GM21717 (cell line): ENCODE measurements around the gene MYMK.

Experiments used
- ATAC-seq: cut with Tn5 transposase; IDR thresholded peaks from one replicate; pipeline ENCODE4 v1.9.1; 2021; ENCODE audit warnings: mild to moderate bottlenecking, moderate library complexity; ENCODE audit not compliant: unreplicated experiment

Gene MYMK

GRCh38 chr9:133536080-133536479, 11.3 kb upstream of the MYMK start:
- ATAC-seq = no peak

GRCh38 chr9:133535306-133535877, 10.6 kb upstream of the MYMK start:
- ATAC-seq = no peak

- ATAC-seq = no peak
These were observed 9.9 kb upstream of the MYMK start, which contains the start of gene ADAMTSL2 for GRCh38 chr9:133534346-133535291. TSS of gene ADAMTSL2 (plus strand) at chr9:133534704. CDS start at chr9:133536713, 2,009 bp downstream.

DNA sequence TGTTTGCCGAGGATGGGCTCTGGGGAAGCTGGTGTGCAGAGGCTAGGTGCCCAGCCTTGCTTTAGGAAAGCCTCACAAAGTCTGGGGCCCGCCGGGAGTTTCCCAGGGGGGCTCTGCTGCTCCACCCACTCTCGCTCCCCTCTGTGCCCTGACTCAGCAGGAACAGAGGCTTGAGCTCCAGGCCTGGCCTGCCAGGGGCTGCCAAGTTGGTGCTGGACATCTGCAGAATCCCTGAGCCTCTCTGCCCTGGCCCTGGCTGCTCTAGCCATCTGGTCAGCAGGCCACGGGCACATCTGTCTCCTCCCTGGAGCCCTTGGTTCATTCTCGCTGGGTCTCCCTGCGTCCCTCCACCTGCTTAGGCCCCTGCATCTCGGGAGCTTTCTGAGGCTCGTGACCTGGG, 9.1 kb upstream of the MYMK start:
- no peak for ATAC-seq

DNA sequence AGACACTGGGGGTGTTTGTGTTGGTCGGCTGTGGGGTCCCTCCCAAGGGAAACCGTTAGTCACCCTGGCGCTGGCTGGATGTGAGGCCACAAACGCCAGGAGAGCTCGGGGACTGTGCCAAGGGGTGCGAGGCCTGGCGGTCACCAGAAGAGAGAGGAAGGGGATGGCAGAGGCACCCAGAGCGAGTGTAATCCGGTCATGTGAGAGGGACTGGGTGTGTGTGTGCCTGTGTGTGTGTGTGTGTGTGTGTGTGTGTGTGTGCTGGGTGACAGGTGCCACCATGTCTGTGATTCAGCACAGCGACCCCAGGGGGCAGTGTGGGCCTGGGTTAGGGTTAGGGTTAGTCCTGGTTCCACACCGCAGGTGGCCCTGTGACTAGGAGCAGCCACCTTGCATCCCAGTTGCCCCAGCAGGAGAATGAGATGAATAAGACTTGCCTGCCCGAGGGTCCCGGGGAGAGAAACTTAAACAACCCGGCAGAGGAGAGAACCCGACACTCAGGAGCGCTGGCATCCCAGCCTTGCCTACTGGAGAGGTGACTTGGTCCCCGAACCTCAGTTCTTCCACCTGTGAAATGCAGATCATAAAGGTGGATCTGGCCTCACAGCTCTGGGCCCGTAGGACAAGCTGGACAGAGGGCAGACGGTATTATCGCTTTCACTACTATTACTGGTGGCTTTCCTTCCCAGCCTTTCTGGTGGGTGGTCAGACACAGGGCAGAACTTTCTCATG, 8.3 kb upstream of the MYMK start:
- no peak for ATAC-seq

- no peak for ATAC-seq
These were observed 6.5 kb upstream of the MYMK start for GRCh38 chr9:133531293-133531692.

DNA sequence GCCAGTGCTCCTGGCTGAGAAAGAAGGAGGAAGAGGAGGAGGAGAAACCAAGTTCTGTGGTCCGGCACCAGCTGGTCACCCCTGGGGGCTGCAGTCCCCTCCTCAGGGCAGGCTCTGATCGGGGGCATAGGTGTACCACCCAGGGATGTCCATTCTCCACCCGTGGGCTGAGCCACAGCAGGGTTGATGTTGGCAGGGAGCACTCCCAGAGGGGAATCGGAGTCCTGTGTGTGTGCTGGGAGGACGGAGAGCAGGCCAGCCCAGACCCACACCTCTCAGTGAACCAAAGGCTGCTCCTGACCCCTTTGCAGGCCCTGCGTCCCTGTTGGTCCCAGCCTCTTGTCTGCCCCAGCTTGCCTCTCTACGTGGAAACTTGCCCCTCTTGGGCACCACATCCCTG, 5.1 kb upstream of the MYMK start:
- ATAC-seq = no peak

DNA sequence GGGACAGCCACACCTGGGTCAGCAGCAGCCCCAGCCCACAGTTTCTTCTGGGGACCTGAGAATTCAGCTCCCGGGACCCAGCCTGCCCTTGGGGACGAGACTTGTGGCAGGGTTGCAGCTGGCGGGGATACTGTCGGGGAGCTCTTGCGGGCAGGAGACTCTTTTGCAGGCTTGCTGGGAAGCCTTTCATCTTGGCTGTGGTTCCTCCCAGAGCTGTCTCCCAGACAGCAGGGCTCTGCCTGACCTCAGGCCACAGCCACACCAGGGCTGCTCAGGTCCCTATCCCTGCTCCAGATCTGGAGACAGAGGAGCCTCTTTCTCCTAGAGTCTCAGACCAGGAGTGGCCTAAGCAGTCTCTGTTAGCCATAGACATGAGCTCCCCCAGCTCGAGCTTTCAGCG, 4.7 kb upstream of the MYMK start:
- ATAC-seq = no peak

DNA sequence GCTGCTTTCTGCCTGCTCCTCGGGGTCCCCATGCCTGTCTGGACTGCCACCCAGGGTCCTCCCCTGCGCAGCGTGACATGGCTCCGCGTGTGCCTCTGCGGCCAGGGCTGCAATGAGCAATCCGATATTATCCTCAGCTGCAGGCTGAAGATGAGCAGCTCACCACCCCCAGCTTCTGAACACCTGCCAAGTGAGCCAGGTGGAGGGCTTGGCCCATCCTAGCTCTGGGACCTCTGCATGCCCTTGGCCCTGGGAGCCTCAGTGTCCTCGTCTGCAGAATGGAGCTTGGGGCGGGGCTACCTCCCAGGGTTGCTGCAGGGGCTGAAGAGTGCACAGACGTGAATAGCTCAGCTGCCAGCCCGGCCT, 4.1 kb upstream of the MYMK start:
- ATAC-seq = no peak

GRCh38 chr9:133528001-133528875, 3.5 kb upstream of the MYMK start:
- no peak for ATAC-seq

- ATAC-seq = no peak
These were observed 2.7 kb upstream of the MYMK start for GRCh38 chr9:133527444-133527920.

DNA sequence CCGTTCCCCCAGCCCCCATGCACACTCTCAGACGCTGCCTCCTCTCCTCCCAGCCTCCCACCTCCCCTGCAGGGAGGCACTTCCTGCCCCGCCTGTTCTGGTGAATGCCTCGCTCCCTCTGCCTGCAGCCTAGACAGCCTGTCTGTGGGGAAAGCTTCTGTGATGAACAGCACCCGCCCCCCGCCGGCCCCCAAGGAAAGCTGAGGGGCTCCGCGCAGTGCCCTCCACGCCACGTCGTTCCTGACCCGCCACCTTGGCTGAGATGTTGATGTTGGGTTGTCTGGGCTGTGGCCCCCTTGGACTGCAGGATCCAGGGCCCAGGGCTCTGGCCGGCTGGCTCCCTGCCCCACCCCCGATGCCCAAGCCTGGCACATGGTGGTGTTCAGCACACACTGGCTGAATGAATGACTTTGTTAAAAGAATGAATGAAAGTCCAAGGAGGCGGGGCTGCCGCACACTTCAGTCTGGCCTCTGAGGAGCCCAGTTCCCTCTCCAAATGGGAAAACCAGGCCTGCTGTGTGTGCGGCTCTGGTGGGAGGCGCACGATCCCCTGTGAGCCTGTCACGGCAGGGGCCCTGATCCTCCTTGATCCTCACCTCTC, 2.1 kb upstream of the MYMK start:
- ATAC-seq = no peak

DNA sequence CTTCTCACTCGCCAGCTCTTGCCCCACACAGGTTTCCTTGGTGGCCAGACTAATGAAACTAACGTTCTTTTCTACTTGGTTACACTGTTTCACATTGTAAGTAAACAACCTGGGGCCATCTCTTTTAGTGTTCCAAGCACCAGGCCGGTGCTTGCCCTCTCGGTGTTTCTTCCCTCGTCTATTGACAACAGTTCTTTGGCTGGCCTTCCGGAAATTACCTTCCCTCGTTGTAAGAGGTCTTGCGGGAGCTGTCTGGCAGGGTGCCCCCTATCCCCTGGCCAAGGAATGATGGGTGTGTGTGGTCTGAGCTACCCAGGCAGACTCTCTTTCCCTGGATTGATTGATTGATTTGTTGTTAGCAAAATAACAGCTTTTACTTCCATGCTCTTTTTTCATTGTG, 918 bp upstream of the MYMK start:
- ATAC-seq = no peak

GRCh38 chr9:133524146-133524545, 613 bp downstream of the MYMK start:
- ATAC-seq = no peak

- no peak for ATAC-seq
These were observed 1.7 kb downstream of the MYMK start for GRCh38 chr9:133523106-133523505.

DNA sequence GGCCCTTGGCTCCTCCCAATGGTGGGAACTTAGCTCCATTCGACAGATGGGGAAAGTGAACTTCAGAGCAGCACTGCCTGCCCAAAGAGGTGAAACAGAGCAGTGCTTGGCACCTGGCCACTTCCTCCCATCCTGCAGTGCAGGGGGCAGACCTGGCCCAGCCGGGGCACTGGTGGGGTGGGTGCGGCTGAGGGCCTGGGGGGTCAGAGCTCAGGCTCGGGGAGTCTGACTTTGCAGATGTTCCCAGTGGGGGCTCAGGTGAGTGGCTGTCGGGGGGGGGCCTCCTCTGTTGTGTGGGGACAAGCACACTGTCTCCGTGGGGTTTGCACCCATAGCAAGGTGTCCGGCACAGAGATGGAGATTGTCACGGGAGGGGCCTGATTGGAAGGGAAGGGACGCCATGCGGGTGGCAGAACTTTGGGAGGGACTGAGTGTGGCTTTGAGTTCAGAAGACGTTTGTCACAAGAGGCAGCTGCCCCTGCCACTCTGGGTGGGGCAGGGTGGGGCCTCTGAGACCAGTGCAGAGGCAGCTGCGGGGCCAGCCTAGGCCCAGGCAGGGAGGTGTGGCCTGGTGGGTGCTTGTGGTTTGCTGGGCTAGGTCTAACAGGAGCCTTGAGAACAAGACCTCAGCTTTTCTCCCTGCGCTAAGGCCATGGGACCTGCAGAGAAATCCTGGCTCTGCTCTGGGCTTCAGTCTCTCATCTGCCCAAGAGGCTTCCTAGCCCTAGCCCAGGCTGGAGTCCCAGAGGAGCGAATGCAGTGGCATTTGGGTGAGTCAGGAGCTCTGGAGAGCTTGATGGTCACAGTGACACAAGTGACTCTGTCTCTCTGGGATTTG, 2.5 kb downstream of the MYMK start:
- ATAC-seq = no peak

GRCh38 chr9:133521122-133522072, 3.4 kb downstream of the MYMK start:
- no peak for ATAC-seq

- no peak for ATAC-seq
These were observed 4.5 kb downstream of the MYMK start for GRCh38 chr9:133520121-133520835.
